Fibroblast of pulmonary artery (primary cell): Measurements from ENCODE around the gene HTT.

Experiments used
- DNase-seq: peaks from one replicate; pipeline ENCODE4 v3.0.0-alpha.2; 2010; ENCODE audit warnings: low read depth
- H3K4me3 ChIP-seq: replicated peaks from 2 replicates; pipeline ENCODE4 v1.5.1; 2011; ENCODE audit warnings: low read depth, mild to moderate bottlenecking, control low read depth, low read length, moderate library complexity
- TF ChIP-seq, protein P1 (sequence below): IDR thresholded peaks from 2 replicates; pipeline ENCODE4 v1.5.1; 2011; ENCODE audit warnings: mild to moderate bottlenecking, control low read depth, low read length, inconsistent platforms; ENCODE audit errors: missing control alignments

The HTT gene

DNA sequence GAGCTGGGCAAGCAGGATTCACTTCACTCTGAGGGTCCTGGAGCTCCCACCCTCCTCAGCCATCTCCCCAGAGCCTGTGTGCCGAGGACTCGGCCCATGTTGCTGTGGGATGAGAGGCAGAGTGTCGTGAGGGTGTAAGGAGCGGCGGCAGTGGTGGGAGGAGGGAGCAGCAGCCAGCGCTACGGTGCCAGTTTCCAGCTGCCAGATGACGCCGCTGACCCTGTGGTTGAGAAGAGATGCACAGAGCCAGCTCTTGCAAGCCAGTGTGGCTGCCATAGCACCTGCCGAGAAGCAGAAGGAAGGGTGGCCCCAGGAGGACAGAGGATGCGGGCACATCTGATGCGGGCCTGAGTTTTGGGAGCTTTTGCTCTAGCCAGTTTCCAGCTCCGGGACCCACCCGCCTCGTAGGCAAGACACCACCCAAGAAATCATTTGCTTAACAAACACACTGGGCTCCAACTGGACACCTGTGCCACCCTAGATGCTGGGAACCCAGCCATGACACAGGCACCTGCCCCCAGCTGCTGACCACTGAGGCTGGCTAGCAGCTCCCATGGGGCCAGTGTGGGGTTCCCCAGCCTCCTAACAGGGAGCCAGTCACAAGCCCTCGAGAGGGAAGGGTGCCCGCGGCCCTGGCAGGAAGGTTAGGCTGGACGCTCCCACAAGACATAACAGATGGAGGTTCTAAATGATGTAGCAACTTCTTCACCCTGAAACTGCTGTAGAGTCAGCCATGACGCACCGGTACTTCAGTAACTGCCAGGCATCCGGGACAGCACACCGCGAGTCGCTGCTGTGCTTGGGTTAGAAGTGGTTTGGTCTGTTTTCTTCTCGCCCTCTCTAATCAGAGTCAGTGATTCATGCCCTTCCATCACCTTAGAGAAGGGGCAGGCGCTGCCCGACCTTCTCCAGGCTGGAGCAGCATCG, 183.3 kb downstream of the HTT start:
- TF ChIP-seq, protein P1, sequence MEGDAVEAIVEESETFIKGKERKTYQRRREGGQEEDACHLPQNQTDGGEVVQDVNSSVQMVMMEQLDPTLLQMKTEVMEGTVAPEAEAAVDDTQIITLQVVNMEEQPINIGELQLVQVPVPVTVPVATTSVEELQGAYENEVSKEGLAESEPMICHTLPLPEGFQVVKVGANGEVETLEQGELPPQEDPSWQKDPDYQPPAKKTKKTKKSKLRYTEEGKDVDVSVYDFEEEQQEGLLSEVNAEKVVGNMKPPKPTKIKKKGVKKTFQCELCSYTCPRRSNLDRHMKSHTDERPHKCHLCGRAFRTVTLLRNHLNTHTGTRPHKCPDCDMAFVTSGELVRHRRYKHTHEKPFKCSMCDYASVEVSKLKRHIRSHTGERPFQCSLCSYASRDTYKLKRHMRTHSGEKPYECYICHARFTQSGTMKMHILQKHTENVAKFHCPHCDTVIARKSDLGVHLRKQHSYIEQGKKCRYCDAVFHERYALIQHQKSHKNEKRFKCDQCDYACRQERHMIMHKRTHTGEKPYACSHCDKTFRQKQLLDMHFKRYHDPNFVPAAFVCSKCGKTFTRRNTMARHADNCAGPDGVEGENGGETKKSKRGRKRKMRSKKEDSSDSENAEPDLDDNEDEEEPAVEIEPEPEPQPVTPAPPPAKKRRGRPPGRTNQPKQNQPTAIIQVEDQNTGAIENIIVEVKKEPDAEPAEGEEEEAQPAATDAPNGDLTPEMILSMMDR, result no peak
- peak; percentile 15 for DNase-seq
- no peak overlapping the region for H3K4me3 ChIP-seq

DNA sequence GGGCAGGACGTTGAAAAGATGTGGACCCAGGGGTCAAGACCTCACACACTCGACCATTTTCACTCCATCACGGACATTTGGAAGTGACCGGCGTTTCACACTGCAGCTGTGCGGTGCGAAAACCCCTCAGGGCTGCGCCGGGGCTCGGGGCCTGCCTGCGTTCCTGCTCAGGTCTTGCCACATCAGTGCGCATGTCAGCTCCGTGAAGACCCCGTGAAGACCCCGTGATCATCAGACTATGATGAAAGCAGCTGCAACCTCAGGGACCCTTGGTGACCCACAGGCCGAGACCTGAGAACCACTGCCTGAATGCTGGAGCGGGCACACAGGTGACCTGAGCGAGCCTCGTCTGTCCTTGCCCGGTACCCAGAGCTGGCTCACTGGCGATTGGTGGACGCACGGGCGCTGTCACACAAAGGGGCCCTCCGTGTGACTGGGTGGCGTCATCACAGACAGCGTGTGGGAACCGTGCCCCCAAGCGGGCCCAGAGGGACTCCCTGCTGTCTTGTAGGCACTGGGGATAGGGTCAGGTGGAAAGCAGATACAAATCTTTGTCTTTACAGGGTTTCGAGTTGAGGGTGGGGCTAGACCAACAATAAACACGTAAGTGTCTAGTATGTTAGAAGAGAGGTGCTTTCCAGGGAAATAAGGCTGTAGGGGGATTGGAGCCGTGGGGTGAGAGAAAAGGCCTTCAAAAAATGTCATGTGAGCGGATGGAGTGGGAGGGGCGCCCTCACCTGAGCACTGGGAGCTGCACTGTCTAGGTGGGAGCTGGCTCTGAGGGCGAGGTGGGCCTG, 187.1 kb downstream of the HTT start:
- DNase-seq, result no peak

DNA sequence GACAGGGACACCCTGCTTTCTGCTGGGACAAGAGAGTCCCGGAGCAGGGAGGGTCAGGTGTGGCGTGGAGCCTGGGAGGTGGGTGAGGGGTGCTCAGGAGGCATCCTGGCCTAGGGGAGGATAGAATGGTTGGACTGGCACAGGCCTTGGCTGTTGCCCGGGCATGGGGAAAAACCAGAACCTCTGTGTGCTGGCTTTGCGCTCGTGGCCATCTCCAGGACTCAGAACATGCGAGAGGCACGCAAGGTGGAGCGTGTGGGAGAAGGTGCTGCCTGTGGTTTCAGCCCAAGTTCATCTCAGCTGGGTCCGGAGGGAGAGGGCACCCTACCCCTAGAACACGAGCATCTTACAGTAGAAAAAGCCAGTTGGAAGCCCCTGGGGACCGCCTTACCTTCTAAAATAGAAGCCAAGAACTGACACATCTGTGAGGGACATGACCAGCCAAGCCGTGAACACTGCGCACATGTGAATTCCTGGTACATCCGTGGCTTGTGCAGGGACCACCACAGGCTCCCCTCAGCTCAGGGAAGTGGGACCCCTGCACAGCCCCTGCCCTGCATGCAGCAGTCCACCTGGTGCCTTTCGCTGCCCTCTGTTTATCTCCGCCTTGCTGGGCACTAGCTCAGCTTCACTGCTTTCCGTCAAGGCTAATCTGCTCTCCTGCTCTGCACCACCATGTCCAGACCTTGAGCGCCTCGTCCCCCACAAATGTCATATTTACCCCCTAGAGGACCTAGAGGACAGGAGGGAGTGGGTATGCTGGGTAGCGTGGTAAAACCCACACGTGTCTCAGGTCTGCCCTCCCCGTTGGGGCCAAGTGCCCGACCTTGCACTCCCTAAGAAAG, 187.9 kb downstream of the HTT start:
- TF ChIP-seq, protein P1, result no peak
- no peak for DNase-seq
- no peak overlapping the region for H3K4me3 ChIP-seq

More for the DNA sequence above, 187.1 kb downstream of the HTT start:
- H3K4me3 ChIP-seq, result no peak overlapping the region
- TF ChIP-seq, protein P1, result no peak

DNA sequence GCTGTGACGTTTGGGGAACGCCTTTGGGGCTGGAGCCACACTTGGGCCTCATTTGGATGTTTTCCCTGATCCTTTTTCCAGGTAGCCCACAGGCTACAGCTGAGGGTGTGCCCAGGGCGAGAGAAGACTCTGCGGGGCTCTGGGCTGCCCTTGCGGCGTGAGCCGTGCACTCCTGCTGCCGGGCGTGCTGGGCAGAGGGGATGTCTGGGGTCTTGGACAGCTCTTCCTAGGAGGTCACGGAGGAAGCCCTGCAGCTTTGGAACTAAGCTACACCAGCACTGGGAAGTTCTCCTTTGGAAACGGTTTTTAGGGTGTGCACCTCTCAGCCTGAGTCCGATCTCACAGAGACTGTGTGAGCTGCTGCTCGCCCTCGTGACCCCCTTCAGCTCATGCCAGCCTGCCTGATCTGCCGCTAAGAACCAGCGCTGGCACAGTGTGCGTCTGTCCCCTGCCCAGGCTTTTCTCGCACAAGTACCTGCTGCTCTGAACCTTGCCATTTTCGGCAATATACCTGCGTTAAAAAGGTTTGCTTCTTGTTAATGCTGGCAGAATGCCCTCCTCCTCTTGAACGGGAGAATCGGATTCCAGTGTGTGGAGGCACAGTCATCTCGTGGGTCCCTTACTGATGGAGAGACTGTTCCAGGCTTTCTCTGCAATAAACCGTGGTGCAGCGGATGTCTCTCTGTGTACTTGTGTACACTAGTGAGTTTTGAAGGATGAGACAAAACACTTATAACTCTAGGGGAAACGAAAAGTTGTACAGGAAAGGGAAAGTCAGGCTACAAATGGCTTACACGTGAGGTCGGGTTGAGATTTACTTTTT, 188.8 kb downstream of the HTT start:
- TF ChIP-seq, protein P1, result no peak
- H3K4me3 ChIP-seq, result no peak overlapping the region
- DNase-seq, result no peak

DNA sequence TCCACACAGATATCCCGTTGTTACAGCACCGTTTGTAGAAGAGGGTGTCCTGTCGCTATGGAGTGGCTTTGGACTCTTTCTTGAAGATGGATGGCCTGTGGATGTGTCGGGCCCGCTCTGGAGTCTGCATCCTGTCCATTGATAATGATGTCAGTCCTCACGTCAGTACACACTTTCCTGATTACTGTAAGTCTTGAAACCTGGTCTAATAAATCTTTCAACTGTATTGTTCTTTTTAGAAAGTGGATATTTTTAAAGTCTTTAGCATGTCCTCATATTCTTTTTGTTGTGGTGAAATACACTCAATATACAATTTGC, 189.4 kb downstream of the HTT start:
- no peak for DNase-seq
- TF ChIP-seq, protein P1, result no peak
- no peak overlapping the region for H3K4me3 ChIP-seq

DNA sequence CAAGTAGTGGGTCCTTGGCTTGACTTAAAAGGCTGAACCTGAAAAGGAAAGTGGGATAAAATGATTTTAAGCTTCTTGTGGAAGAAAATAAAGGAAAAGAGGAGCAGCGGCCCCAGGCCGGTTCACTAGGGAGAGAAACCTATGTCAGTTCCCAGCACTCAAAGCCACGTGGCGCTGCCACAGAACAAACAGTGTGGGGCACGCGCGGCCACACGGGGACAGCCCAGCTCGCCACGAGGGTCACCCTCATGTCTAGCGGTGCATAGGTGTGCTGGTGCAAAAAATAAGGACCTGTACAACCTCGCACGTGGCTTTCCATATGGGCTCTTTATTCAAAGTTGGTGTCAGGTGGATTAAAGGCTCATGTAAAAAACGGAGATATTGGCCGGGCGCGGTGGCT, 191.6 kb downstream of the HTT start:
- TF ChIP-seq, protein P1, result no peak
- no peak for DNase-seq
- no peak overlapping the region for H3K4me3 ChIP-seq
